ENCODE results near the gene GPR183. TPM values are rescaled to one million over a fixed set of nuclear protein-coding genes. Genes with fewer than 3 reads are reported as not detected.

Gene GPR183, protein sequence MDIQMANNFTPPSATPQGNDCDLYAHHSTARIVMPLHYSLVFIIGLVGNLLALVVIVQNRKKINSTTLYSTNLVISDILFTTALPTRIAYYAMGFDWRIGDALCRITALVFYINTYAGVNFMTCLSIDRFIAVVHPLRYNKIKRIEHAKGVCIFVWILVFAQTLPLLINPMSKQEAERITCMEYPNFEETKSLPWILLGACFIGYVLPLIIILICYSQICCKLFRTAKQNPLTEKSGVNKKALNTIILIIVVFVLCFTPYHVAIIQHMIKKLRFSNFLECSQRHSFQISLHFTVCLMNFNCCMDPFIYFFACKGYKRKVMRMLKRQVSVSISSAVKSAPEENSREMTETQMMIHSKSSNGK
- 8.0 TPM for polyA plus RNA-seq (2013)

DNA sequence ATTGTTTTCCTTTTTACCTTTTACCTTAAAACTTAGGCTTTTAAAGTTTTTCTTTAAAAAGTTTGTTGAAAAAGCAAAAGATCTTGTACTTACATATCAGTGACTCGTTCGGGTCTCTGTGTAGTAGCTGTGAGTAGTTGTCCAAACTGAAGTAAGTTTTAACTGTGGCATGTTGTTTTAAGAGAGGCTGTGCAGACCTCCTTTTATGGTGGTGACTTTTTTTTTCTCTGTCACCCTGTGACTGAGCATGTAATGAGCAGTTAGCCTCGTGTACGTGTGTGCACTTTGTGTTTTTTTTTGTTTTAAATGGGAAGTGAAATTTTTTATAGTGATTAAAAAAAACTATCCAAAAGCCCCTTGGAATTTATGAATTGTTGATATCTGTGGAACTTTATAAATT lies at the start of gene GPR183:
GPR183 (minus strand) TSS at position 153 of the 400 bp plus-strand sequence. CDS start 11,254 bp downstream, outside the sequence.
- ChIA-PET POLR2A (interaction anchor here (1.1 kb wide), 1 partner anchor 49 kb away, joined by 4 read pairs; no protein-coding TSS in a partner anchor), CTCF (interaction anchor here (0.7 to 4.3 kb wide), 8 partner anchors 10 to 80 kb away, joined by 3 to 12 read pairs (median 4); no protein-coding TSS in a partner anchor)
- WGBS (ENCODE audit: insufficient coverage), result no CpG with 5 or more reads among the region's 4 CpGs
- Histone ChIP-seq H3K4me3 (ENCODE audit: control insufficient read depth in 1 of 7, extremely low read depth in 1 of 7, insufficient read depth in 4 of 7, low read depth in 2 of 7, low read length in 6 of 7) (peak within 1 kb of the TSS in 3 of 7 experiments; percentile 38 to 48 (median 48)), H3K4me1 (ENCODE audit: control extremely low read depth in 1 of 4, control insufficient read depth in 4 of 4, insufficient read depth in 4 of 4, low read length in 3 of 4) (peaks cover 5 to 68% (median 36%) of the 10 kb centered on the region in 4 experiments), H3K9me3 (ENCODE audit: control extremely low read depth in 1 of 5, control insufficient read depth in 4 of 5, insufficient read depth in 2 of 5, low read depth in 1 of 5, low read length in 4 of 5) (no peaks in the 10 kb centered on the region), H3K36me3 (ENCODE audit: control insufficient read depth in 4 of 4, insufficient read depth in 4 of 4, low read length in 3 of 4) (peaks cover 0 to 17% (median 3%) of the 10 kb centered on the region in 4 experiments), H3K27me3 (replicated peaks in 2 of 5; ENCODE audit: control insufficient read depth in 4 of 5, insufficient read depth in 5 of 5, low read length in 4 of 5) (no peaks in the 10 kb centered on the region), H3K27ac (ENCODE audit: insufficient read depth in 1 of 2, low read depth in 1 of 2, low read length in 2 of 2, poor library complexity in 1 of 2, severe bottlenecking in 2 of 2) (peak within 1 kb of the TSS; percentile 62 to 83)
- DNase-seq, result peak; percentile 63 to 90 (median 87)

DNA sequence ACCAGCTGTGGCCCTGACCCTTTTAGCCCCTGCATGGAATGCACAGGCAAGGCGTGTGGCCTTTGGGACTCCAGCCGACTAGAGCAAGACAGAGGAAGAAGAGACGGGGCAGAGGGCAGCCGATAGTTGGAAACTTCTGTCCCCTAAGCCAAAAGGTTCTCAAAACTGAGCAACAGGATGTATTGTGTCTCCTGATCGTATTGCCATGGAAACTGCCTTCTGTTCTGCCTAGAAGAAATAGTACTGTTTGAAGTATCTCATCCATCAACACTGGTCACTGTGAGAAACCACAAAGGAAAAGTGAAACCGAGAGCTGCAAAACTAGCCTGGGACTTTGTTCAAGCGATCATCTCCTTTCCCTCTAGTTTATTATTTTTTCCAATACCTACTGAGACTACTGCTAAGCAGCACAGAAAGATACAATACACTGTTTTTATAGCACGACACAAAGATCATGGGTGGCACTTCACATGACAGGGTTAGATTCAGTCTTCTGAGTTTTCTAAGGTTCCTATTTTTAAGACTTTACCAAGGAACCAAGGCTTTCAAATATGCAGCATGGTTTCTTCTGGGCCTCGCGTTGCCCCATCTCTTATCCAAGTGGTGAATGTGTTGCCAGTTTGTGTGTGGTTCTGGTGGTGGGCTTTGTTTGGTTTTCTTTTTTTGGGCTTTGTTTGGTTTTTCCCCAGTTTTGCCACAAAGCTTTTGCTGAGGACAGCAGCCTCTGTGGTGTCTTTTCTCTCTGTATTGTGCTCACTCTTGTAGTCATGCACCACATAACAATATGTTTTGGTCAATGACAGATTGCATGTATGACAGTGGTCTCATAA lies 49.3 kb upstream of the GPR183 start:
- peaks cover 2 to 65% (median 11%) of the 10 kb centered on the region in 4 experiments for H3K36me3 ChIP-seq (ENCODE audit: control insufficient read depth in 4 of 4, insufficient read depth in 4 of 4, low read length in 3 of 4)
- peak overlapping the region; percentile 93 to 96 for H3K27ac ChIP-seq (ENCODE audit: insufficient read depth in 1 of 2, low read depth in 1 of 2, low read length in 2 of 2, poor library complexity in 1 of 2, severe bottlenecking in 2 of 2)
- WGBS (ENCODE audit: insufficient coverage), result 0% methylated on average over 8 of the region's 10 CpGs
- DNase-seq, result peak; percentile 94 to 99 (median 98)
- no peaks in the 10 kb centered on the region for H3K27me3 ChIP-seq (replicated peaks in 2 of 5; ENCODE audit: control insufficient read depth in 4 of 5, insufficient read depth in 5 of 5, low read length in 4 of 5)
- H3K9me3 ChIP-seq (ENCODE audit: control extremely low read depth in 1 of 5, control insufficient read depth in 4 of 5, insufficient read depth in 2 of 5, low read depth in 1 of 5, low read length in 4 of 5), result no peaks in the 10 kb centered on the region
- H3K4me1 ChIP-seq (ENCODE audit: control extremely low read depth in 1 of 4, control insufficient read depth in 4 of 4, insufficient read depth in 4 of 4, low read length in 3 of 4), result peaks cover 16 to 56% (median 47%) of the 10 kb centered on the region in 4 experiments
- ChIA-PET POLR2A (interaction anchor here (0.6 to 1.0 kb wide), 5 partner anchors 19 to 90 kb away, joined by 3 to 12 read pairs (median 4); partner anchors contain the start of gene GPR183), CTCF (interaction anchor here (0.8 to 2.7 kb wide), 10 partner anchors 10 to 180 kb away, joined by 3 to 6 read pairs (median 4); no protein-coding TSS in a partner anchor)
- peak overlapping the region in 6 of 7 experiments; percentile 3 to 50 (median 30) for H3K4me3 ChIP-seq (ENCODE audit: control insufficient read depth in 1 of 7, extremely low read depth in 1 of 7, insufficient read depth in 4 of 7, low read depth in 2 of 7, low read length in 6 of 7)

DNA sequence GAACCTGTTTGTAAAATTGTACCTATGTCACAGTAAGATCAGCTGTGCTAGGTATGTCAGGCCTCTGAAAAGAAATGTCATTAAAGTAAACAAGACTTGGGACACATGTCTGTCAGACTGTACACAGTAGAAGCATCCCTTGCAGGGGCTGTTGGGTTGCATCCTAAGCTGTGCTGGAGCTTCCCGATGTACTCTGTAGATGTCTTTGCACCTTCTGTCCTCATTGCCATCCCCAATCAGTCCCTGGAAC lies 48.7 kb upstream of the GPR183 start:
- no peaks in the 10 kb centered on the region for H3K27me3 ChIP-seq (replicated peaks in 2 of 5; ENCODE audit: control insufficient read depth in 4 of 5, insufficient read depth in 5 of 5, low read length in 4 of 5)
- H3K4me3 ChIP-seq (ENCODE audit: control insufficient read depth in 1 of 7, extremely low read depth in 1 of 7, insufficient read depth in 4 of 7, low read depth in 2 of 7, low read length in 6 of 7), result peak overlapping the region in 5 of 7 experiments; percentile 7 to 50 (median 26)
- ChIA-PET POLR2A (interaction anchor here (0.6 to 1.0 kb wide), 3 partner anchors 19 to 90 kb away, joined by 3 to 12 read pairs (median 7); no protein-coding TSS in a partner anchor), CTCF (interaction anchor here (0.8 to 2.7 kb wide), 8 partner anchors 11 to 80 kb away, joined by 3 to 6 read pairs (median 4); no protein-coding TSS in a partner anchor)
- H3K27ac ChIP-seq (ENCODE audit: insufficient read depth in 1 of 2, low read depth in 1 of 2, low read length in 2 of 2, poor library complexity in 1 of 2, severe bottlenecking in 2 of 2), result peak overlapping the region; percentile 93 to 96
- H3K9me3 ChIP-seq (ENCODE audit: control extremely low read depth in 1 of 5, control insufficient read depth in 4 of 5, insufficient read depth in 2 of 5, low read depth in 1 of 5, low read length in 4 of 5), result no peaks in the 10 kb centered on the region
- H3K4me1 ChIP-seq (ENCODE audit: control extremely low read depth in 1 of 4, control insufficient read depth in 4 of 4, insufficient read depth in 4 of 4, low read length in 3 of 4), result peaks cover 16 to 56% (median 47%) of the 10 kb centered on the region in 4 experiments
- WGBS (ENCODE audit: insufficient coverage), result 25% methylated on average over 1 of the region's 1 CpG
- DNase-seq, result peak in 1 of 3 donors; percentile 33
- H3K36me3 ChIP-seq (ENCODE audit: control insufficient read depth in 4 of 4, insufficient read depth in 4 of 4, low read length in 3 of 4), result peaks cover 2 to 64% (median 11%) of the 10 kb centered on the region in 4 experiments

DNA sequence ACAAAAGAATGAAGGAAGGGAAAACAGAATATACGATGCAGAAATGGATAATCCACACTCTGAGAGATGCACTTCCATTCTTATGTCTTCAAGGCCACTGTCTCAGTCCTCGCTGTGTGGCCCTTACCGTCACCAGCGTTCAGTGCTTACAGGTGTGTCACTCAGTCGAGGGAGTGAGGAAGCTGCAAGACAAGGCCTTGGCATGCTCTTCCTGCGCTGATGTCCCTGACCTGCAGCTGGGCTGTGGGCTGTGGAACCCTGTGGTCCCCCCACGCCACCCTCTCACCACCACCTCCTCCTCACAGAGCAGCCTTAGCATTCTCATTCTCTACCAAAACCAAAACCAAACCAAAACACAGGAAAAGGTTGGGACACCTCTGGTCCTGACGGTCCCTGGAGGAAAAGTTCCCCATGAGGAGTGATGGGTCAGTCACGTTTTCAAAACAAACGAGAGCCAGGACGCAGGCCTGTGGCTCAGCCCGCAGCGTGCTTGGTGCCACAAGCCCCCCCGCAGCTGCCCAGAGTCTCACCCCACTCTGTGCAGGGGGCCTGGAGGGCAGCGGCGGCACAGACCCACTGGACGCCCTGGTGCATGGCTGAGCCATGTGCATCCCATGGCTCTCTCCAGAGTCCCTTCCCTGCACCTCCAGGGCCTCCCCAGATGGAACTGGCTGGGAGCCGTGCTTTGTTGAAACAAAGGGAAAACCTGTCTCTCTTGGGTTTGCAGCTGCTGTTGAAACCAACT lies 48.2 kb upstream of the GPR183 start:
- Histone ChIP-seq H3K27me3 (replicated peaks in 2 of 5; ENCODE audit: control insufficient read depth in 4 of 5, insufficient read depth in 5 of 5, low read length in 4 of 5) (no peaks in the 10 kb centered on the region), H3K4me1 (ENCODE audit: control extremely low read depth in 1 of 4, control insufficient read depth in 4 of 4, insufficient read depth in 4 of 4, low read length in 3 of 4) (peaks cover 16 to 56% (median 46%) of the 10 kb centered on the region in 4 experiments), H3K9me3 (ENCODE audit: control extremely low read depth in 1 of 5, control insufficient read depth in 4 of 5, insufficient read depth in 2 of 5, low read depth in 1 of 5, low read length in 4 of 5) (no peaks in the 10 kb centered on the region), H3K36me3 (ENCODE audit: control insufficient read depth in 4 of 4, insufficient read depth in 4 of 4, low read length in 3 of 4) (peaks cover 4 to 63% (median 12%) of the 10 kb centered on the region in 4 experiments), H3K27ac (ENCODE audit: insufficient read depth in 1 of 2, low read depth in 1 of 2, low read length in 2 of 2, poor library complexity in 1 of 2, severe bottlenecking in 2 of 2) (peak overlapping the region; percentile 93 to 96), H3K4me3 (ENCODE audit: control insufficient read depth in 1 of 7, extremely low read depth in 1 of 7, insufficient read depth in 4 of 7, low read depth in 2 of 7, low read length in 6 of 7) (peak overlapping the region in 4 of 7 experiments; percentile 7 to 50 (median 34))
- ChIA-PET POLR2A (interaction anchor here (0.5 kb wide), 1 partner anchor 33 kb away, joined by 4 read pairs; no protein-coding TSS in a partner anchor), CTCF (interaction anchor here (0.8 to 2.7 kb wide), 8 partner anchors 11 to 81 kb away, joined by 3 to 6 read pairs (median 4); no protein-coding TSS in a partner anchor)
- peak in 1 of 3 donors; percentile 33 for DNase-seq
- 82% methylated on average over 18 of the region's 18 CpGs for WGBS (ENCODE audit: insufficient coverage)

DNA sequence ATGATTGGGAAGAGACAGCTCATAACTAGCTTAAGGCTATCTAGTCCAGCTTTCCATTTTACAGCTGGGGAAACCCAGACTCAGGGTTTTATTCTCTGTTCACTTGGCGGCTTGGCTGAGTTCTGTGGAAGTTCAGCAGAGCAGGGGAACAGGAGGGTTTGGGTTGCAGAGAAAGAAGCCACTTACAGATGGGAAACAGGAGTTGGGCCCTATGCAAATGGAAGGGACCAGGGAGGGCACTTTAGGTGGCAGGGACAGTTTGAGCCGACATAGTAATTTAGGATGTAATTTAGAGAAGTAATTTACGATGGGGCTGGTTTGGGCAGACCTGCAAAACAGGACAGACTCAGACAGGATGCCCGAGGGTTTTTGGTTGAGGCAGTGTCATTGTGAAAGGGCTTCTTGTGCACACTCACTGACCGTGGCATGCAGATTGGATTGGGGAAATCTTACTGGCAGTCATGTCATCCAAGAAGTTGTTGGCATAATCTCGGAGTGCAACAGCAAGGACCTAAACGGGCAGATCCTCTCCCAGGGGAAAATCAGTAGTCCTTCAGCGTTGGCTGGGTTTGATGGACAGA lies 47.3 kb upstream of the GPR183 start:
- DNase-seq, result peak in 2 of 3 donors; percentile 72 to 75
- Histone ChIP-seq H3K4me1 (ENCODE audit: control extremely low read depth in 1 of 4, control insufficient read depth in 4 of 4, insufficient read depth in 4 of 4, low read length in 3 of 4) (peaks cover 16 to 56% (median 46%) of the 10 kb centered on the region in 4 experiments), H3K27me3 (replicated peaks in 2 of 5; ENCODE audit: control insufficient read depth in 4 of 5, insufficient read depth in 5 of 5, low read length in 4 of 5) (no peaks in the 10 kb centered on the region), H3K27ac (ENCODE audit: insufficient read depth in 1 of 2, low read depth in 1 of 2, low read length in 2 of 2, poor library complexity in 1 of 2, severe bottlenecking in 2 of 2) (peak overlapping the region; percentile 41 to 96), H3K4me3 (ENCODE audit: control insufficient read depth in 1 of 7, extremely low read depth in 1 of 7, insufficient read depth in 4 of 7, low read depth in 2 of 7, low read length in 6 of 7) (peak overlapping the region in 1 of 7 experiments; percentile 36), H3K36me3 (ENCODE audit: control insufficient read depth in 4 of 4, insufficient read depth in 4 of 4, low read length in 3 of 4) (peaks cover 5 to 54% (median 16%) of the 10 kb centered on the region in 4 experiments), H3K9me3 (ENCODE audit: control extremely low read depth in 1 of 5, control insufficient read depth in 4 of 5, insufficient read depth in 2 of 5, low read depth in 1 of 5, low read length in 4 of 5) (no peaks in the 10 kb centered on the region)
- ChIA-PET CTCF (interaction anchor here (0.7 to 3.0 kb wide), 8 partner anchors 9 to 85 kb away, joined by 3 to 16 read pairs (median 4); no protein-coding TSS in a partner anchor), POLR2A (no interaction called here)
- 40% methylated on average over 8 of the region's 8 CpGs for WGBS (ENCODE audit: insufficient coverage)

DNA sequence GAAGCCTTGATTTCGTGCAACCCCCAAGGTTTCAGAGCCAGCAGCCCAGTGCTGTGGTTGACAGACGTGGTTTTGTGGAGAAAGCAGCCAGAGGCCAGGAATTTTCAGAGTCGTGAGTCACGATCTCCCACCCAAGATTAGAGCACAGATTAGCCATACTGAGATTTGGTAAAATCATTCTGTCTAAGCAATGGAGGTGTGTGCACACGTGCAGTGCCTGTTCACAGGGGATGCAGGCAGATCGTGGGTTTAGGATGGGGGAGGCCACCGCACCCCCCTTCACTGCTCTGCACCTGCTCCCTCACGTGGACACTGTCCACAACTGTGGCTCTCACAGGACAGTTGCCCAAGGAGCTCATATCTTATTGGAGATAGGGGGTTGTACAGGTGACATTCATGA lies 46.6 kb upstream of the GPR183 start:
- ChIA-PET CTCF (interaction anchor here (0.7 to 3.0 kb wide), 7 partner anchors 8 to 84 kb away, joined by 3 to 16 read pairs (median 4); no protein-coding TSS in a partner anchor), POLR2A (no interaction called here)
- Histone ChIP-seq H3K9me3 (ENCODE audit: control extremely low read depth in 1 of 5, control insufficient read depth in 4 of 5, insufficient read depth in 2 of 5, low read depth in 1 of 5, low read length in 4 of 5) (no peaks in the 10 kb centered on the region), H3K27me3 (replicated peaks in 2 of 5; ENCODE audit: control insufficient read depth in 4 of 5, insufficient read depth in 5 of 5, low read length in 4 of 5) (no peaks in the 10 kb centered on the region), H3K4me1 (ENCODE audit: control extremely low read depth in 1 of 4, control insufficient read depth in 4 of 4, insufficient read depth in 4 of 4, low read length in 3 of 4) (peaks cover 16 to 55% (median 46%) of the 10 kb centered on the region in 4 experiments), H3K36me3 (ENCODE audit: control insufficient read depth in 4 of 4, insufficient read depth in 4 of 4, low read length in 3 of 4) (peaks cover 7 to 53% (median 15%) of the 10 kb centered on the region in 4 experiments), H3K27ac (ENCODE audit: insufficient read depth in 1 of 2, low read depth in 1 of 2, low read length in 2 of 2, poor library complexity in 1 of 2, severe bottlenecking in 2 of 2) (no peak overlapping the region), H3K4me3 (ENCODE audit: control insufficient read depth in 1 of 7, extremely low read depth in 1 of 7, insufficient read depth in 4 of 7, low read depth in 2 of 7, low read length in 6 of 7) (no peak overlapping the region)
- peak in 1 of 3 donors; percentile 24 for DNase-seq
- WGBS (ENCODE audit: insufficient coverage), result 96% methylated on average over 7 of the region's 8 CpGs

Data from common myeloid progenitor, CD34-positive (primary cell).